GM12865 (cell line): Measurements from ENCODE around the gene TRPV3.

Experiments used
- DNase-seq: peaks from one replicate; pipeline ENCODE4 v3.0.0; 2010; ENCODE audit warnings: low read depth
- H3K4me3 ChIP-seq: 2 replicates; pipeline ENCODE4 v1.5.1; 2011; ENCODE audit warnings: mild to moderate bottlenecking, low read depth, low read length, control low read depth
- TF ChIP-seq, protein P1 (sequence below): IDR thresholded peaks from 2 replicates; pipeline ENCODE4 v1.5.1; 2011; ENCODE audit warnings: low read length, control low read depth, low read depth, inconsistent platforms; ENCODE audit not compliant: insufficient read depth; ENCODE audit errors: missing control alignments

TRPV3 gene

DNA sequence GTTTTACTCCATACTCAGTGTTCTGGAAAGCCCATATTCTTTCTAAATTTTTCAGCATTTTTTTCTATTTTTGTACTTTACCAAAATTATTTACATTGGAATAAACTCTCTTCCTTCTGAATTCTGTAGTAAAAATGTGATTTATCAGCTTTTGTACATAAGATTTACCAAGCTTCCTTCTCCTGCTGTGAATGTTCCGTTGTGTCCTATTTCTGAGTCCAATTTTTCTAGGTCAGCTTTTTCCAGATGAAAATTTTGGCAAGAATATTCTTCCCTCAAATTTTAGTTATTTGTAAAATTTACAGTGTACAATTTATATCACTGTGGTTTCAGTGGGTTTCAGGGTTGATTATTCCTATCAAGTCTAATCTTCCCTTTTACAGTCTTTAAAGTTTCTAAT lies 54.3 kb downstream of the TRPV3 start:
- TF ChIP-seq, protein P1, sequence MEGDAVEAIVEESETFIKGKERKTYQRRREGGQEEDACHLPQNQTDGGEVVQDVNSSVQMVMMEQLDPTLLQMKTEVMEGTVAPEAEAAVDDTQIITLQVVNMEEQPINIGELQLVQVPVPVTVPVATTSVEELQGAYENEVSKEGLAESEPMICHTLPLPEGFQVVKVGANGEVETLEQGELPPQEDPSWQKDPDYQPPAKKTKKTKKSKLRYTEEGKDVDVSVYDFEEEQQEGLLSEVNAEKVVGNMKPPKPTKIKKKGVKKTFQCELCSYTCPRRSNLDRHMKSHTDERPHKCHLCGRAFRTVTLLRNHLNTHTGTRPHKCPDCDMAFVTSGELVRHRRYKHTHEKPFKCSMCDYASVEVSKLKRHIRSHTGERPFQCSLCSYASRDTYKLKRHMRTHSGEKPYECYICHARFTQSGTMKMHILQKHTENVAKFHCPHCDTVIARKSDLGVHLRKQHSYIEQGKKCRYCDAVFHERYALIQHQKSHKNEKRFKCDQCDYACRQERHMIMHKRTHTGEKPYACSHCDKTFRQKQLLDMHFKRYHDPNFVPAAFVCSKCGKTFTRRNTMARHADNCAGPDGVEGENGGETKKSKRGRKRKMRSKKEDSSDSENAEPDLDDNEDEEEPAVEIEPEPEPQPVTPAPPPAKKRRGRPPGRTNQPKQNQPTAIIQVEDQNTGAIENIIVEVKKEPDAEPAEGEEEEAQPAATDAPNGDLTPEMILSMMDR, result no peak
- DNase-seq, result no peak

DNA sequence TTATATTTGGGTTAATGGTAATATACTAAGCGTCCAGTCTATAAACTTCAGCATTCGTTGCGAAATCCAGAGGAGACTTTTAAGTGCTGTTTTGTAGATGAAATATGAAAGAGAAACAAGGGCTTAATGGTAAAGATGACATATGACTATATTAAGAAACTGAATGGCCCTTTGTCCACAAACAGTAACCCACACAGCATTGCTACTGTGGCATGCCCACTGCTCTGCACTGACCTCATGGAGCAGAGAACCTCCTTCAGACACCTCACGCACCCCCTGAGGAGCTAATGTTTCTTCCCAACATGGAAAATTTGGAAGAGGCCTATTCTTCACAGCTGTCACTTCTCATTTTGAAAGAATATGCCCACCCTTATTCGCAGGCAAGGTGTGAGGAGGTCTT lies 55.1 kb downstream of the TRPV3 start:
- TF ChIP-seq, protein P1, result no peak
- H3K4me3 ChIP-seq, result no peak overlapping the region
- no peak for DNase-seq

More for the DNA sequence above, 54.3 kb downstream of the TRPV3 start:
- no peak overlapping the region for H3K4me3 ChIP-seq

DNA sequence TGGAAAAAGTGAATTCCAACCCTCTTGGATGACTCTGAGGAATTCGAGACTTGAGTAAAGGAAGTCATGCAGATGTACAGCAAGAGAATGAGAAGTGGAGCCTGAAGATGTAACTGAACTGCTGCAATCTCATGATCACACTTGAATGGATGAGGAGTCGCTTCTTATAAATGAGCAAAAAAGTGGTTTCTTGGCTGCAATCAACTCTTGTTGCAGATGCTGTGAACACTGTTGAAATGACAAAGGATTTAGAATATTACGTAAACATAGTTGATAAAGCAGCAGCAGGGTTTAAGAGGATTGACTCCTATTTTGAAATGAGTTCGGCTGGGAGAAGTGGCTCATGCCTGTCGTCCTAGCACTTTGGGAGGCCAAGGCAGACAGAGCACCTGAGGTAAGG lies 56.3 kb downstream of the TRPV3 start:
- DNase-seq, result no peak
- H3K4me3 ChIP-seq, result no peak overlapping the region
- TF ChIP-seq, protein P1, result no peak

DNA sequence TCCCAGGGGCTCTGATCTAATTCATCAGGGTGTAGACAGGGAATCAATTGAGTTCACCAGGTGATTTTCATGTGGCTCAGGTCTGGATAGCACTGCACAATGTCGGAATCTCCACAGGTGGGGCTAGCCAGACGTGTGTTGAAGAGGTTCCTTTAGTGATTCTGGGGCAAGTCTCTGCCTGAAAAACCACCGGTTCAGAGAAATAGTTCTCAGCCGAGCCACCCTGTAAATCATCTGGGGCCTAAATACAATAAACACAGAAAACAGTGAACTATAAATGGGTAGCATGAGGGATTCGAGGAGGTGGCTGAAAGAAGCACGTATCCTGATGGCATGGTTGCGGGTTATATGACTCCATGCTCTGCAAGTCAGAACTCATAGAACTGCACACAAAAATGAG lies 60.5 kb downstream of the TRPV3 start:
- no peak for DNase-seq
- H3K4me3 ChIP-seq, result no peak overlapping the region
- TF ChIP-seq, protein P1, result no peak

DNA sequence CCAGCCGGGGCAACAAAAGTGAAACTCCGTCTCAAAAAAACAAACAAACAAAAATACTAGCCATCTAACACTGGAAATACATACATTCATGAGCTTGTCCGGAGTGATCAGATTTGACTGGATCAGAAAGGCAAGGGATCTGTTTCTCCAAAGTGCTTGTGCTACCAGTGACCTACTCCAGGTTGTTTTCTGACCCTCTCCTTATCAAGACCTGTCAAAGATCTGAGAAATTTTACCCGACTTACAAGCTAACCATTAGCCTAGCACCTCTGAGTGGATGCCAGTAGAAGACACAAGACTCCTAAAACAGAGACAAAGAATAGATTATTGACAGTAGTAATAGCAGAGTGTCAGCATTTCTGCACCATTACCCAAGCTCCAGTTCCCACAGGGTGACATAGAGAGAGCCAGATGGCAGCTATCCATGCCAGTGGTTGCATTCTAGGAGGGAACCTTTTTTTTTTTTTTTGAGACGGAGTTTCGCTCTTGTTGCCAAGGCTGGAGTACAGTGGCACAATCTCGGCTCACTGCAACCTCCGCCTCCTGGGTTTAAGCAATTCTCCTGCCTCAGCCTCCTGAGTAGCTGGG lies 72.0 kb downstream of the TRPV3 start:
- TF ChIP-seq, protein P1, result no peak
- H3K4me3 ChIP-seq, result no peak overlapping the region
- no peak for DNase-seq

DNA sequence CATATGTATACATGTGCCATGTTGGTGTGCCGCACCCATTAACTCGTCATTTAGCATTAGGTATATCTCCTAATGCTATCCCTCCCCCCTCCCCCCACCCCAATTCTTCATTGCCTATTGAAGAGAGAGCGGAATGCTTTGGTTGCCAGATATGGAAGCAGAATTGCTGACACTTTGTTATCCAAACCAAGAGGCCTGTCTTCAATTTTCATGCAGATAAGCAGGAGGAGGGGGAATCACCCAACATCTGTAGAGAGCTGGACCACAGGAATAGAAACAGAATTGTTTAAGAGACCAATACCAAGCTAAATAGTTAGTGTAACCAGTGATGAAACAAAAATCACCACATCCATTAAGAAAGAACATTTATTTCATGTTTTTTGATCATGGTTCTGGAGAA lies 74.8 kb downstream of the TRPV3 start:
- H3K4me3 ChIP-seq, result no peak overlapping the region
- TF ChIP-seq, protein P1, result no peak
- no peak for DNase-seq

DNA sequence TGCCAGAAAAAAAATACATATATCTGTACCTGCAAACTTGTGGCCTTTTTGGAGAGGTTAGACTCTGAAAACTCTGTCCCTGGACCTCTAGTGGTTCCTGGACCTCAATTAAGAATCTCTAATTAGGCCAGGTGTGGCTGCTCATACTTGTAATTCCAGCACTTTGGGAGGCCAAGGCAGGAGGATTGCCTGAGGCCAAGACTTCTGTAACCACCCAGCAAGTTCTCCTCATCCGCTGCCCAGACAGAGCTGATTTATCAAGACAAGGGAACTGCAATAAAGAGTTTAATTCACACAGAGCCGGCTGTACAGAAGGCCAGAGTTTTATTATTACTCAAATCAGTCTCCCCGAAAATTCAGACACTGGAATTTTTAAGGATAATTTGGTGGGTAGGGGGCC lies 77.6 kb downstream of the TRPV3 start:
- H3K4me3 ChIP-seq, result no peak overlapping the region
- no peak for DNase-seq
- TF ChIP-seq, protein P1, result no peak
